ELR (cell line): ENCODE results near the gene SPATA13.
"Not testable (repeated sequence)": the region's sequence is repeated elsewhere in the genome, so short reads cannot be mapped to it uniquely, and the experiment has no call there.

Experiments used
- DNase-seq: peaks from one replicate; pipeline ENCODE4 v3.0.0-alpha.2; 2015; ENCODE audit warnings: low read depth

The SPATA13 gene

GRCh38 chr13:24195626-24196025 is 35.1 kb downstream of the SPATA13 start:
- DNase-seq, result no peak

DNA sequence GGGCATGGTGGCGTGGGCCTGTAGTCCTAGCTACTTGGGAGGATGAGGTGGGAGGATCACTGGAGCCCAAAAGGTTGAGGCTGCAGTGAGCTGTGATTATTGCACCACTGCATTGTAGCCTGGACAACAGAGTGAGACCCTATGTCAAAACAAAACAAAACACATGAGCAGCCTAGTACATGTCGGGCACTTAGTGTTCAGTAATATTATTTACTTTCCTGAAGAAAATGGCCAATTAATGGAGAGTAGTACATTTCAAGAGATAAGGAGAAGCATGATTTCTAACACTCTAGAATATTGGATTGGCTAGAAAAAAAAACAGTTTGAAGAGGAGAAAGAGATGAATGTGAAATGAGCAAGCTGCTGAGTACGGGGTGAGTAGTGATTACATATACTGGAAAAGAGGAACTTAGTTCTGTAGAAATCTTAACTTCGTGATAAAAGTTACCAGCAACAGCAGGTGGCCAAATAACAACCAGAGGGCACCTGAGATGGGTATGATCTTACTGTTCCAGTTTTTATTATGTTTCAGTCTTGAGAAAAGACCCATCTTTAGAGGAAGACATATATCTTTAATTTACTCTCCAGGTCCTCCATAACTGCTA is 36.2 kb downstream of the SPATA13 start:
- DNase-seq, result no peak

GRCh38 chr13:24199016-24199415 is 38.5 kb downstream of the SPATA13 start:
- no peak for DNase-seq

DNA sequence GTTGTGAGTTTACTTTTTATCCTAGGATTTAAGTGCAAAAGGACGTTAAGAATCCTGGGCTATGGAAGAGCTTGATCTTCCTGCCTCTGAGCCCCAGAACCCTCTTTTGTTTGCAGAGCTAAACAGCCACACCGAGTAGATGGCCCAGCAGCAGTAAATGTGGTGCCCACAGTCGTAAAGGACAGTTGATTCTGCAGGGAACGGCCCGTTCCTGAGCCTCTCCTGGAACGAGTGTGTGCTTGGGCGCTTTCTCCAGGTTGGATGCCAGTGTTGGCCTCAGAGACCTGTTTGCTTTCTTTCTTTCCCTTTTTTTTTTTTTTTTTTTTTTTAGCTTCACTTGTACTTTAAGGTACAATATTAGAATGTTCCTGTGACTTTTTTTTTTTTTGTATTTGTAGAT is 41.7 kb downstream of the SPATA13 start:
- no peak for DNase-seq

- DNase-seq, result no peak
These were observed 42.8 kb downstream of the SPATA13 start for GRCh38 chr13:24203273-24203672.

GRCh38 chr13:24203811-24204210 is 43.3 kb downstream of the SPATA13 start:
- no peak for DNase-seq

GRCh38 chr13:24205076-24205475 is 44.6 kb downstream of the SPATA13 start:
- DNase-seq, result not testable (repeated sequence)

- peak; percentile 91 for DNase-seq
These were observed 47.5 kb downstream of the SPATA13 start for GRCh38 chr13:24207841-24208667.

- DNase-seq, result no peak
These were observed 48.6 kb downstream of the SPATA13 start for GRCh38 chr13:24209138-24209537.

GRCh38 chr13:24212254-24212653 is 51.7 kb downstream of the SPATA13 start:
- DNase-seq, result no peak

- DNase-seq, result no peak
These were observed 52.2 kb downstream of the SPATA13 start for GRCh38 chr13:24212674-24213073.

DNA sequence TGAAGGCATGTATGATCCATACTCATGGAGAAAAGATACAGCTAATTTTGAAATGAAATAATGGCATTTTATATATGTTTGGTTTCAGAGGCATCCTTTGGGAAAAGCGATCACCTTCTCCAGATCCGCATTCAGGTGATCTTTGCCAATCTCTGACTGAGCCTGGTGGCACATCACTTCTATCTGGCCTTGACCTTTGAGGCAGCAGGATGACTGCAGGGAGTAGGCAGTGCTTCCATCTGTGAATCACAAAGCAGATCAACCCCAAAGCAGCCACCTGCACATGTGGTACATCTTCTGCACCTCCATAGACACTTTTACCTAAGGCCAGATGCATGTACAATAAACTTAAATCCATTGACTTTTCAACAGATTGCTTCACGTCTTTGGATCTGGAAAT is 53.4 kb downstream of the SPATA13 start:
- DNase-seq, result no peak

DNA sequence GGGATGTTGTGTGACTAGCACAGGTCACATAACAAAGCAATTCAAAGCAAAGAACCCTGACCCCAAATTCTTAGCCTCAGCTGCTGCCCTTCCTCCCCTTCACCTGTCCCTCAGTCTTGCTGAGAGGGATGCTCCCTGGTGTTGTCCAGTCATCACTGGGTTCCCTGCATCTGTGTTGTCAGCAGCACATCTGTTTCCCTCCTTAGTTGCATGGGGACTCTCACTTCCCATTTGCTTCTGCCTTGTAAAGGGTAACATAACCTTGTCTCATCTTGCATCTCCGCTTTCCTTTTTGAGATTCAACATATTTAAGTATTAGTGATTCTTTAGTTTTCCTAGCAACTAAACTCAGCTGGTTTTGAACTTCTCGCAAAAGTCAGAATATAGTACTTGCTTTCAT is 54.0 kb downstream of the SPATA13 start:
- no peak for DNase-seq

GRCh38 chr13:24215126-24215525 is 54.6 kb downstream of the SPATA13 start:
- no peak for DNase-seq

- DNase-seq, result no peak
These were observed 55.2 kb downstream of the SPATA13 start for GRCh38 chr13:24215732-24216131.

GRCh38 chr13:24216176-24216575 is 55.7 kb downstream of the SPATA13 start:
- DNase-seq, result no peak

DNA sequence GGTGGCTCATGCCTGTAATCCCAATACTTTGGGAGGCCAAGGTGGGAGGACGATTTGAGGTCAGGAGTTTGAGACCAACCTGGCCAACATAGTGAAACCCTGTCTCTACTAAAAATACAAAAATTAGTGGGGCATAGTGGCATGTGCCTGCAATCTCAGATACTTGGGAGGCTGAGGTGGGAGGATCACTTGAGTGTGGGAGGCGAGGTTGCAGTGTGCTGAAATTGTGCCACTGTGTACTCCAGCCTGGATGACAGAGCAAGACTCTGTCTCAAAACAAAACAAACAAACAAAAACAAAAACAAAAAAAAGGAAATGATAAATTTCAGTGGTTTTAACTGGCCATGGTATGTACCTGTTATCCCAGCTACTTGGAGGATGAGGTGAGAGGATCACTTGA is 56.3 kb downstream of the SPATA13 start:
- DNase-seq, result not testable (repeated sequence)

DNA sequence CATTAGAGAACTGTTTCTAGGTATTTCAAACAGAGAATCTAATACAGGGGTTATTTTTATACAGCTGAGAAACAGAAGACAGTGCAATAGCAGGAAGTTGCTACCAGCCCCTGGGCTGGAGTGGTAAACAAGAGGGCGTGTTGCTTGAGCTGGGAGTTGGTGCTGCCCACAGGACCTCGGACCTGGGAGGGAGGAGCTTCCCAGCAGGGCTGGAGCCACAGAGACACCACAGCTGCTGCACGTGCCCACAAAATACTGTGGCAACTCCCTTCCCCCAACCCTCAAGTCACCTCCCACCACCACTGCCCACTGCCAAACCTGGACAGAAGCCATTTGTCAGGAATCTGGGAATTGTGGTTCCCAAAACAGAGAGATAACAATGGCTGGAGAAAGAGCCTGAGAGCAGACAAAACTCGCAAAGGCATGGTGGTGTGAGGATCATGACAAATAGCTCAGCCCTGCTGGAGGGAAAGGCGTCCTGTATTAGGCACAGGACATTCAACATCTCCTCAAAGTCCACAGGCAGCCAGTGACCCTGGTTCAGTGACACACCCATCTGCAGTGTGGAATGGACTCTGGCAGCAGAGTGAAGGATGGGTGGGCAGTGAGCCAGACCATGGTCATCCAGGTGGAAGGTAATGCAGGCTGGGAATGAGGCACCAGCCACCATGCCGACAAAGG is 57.2 kb downstream of the SPATA13 start:
- no peak for DNase-seq

DNA sequence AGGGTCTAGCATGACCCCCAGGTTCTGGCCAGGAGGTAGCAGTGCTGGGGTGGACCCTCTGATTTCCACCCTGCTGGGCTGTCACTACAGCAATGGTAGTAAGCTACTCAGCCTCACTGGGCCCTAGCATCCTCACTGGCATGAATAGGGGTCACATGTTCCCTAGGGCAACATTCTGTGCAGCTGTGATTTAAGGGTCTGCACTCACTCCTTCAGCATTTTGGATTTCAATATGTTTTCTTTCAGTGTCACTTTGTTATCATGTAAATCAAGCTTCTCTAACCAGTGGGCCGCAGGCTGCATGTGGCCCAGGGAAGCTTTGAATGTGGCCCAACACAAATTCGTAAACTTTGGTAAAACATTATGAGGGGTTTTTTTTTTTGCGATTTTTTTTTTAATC is 57.8 kb downstream of the SPATA13 start:
- no peak for DNase-seq

- no peak for DNase-seq
These were observed 58.5 kb downstream of the SPATA13 start for GRCh38 chr13:24218977-24219376.

DNA sequence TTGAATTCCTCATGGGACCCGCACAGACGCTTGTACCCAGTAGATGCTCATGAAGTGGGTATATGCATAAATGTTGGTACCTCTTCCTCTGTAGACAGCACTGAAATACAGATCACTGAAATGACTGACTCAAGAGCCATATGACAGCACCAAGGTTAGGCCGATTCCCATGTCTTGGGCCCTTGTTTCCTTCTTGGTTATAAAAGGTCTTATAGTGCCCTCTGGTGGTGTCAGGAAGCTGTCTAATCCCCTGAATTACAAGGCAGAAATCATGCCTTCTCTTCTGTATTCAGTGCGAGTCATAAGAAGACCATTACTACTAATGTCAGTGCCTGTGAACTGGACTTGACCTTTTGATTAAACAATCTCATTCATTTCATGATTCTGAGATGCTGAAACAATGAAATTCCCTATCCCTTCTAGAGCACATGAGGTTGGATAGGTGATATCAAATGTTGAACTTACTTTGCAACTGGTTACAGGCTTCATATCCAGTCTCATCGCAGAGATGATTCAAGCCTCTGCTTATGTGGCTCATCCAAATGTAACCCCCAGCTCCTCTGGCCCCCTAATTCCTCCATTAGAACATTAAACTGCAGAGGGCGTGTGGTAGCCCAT is 59.7 kb downstream of the SPATA13 start:
- DNase-seq, result peak; percentile 89

DNA sequence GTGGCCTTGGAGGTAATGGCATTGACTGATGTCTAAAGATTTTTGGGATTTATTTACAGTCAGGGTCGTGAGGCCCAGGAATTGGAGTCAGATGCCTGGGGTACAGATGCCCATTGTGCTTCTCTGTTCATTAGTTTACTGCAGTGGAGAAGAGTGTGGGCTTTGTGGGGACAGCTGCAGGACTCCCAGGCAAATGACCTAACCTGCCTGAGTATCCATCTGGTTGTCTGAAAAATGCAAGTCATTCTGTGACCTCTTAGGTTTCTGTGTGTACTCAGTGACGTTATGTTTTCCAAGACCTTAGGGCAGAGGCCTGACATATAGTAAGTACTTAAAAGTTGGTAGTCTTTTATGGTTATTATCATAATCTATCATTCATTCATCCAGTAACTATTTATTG is 60.5 kb downstream of the SPATA13 start:
- DNase-seq, result no peak

- no peak for DNase-seq
These were observed 62.2 kb downstream of the SPATA13 start for GRCh38 chr13:24222756-24223155.
